ENCODE measurements around the gene CTSW.

Gene CTSW

GRCh38 chr11:65870307-65870658 is 9.4 kb upstream of the CTSW start:
- H3K36me3 ChIP-seq (ENCODE audit: insufficient read depth, low read depth, low read length), result peaks cover 14% of the 10 kb centered on the region

GRCh38 chr11:65870706-65871681 is 8.6 kb upstream of the CTSW start:
- H3K4me1 ChIP-seq (ENCODE audit: insufficient read depth, low read length), result no peaks in the 10 kb centered on the region
- H3K36me3 ChIP-seq (ENCODE audit: insufficient read depth, low read depth, low read length), result peaks cover 7% of the 10 kb centered on the region; the same call in 1 of the 2 replicates
- H3K9me3 ChIP-seq (ENCODE audit: insufficient read depth, low read depth, low read length), result no peaks in the 10 kb centered on the region
- no peak overlapping the region for H3K4me3 ChIP-seq (ENCODE audit: low read length)
- H3K27ac ChIP-seq (ENCODE audit: low read length), result no peak overlapping the region
- no peak overlapping the region for H3K9ac ChIP-seq (ENCODE audit: low read depth, low read length)
- peaks cover 28% of the 10 kb centered on the region for H3K27me3 ChIP-seq (ENCODE audit: insufficient read depth, low read length)

More at GRCh38 chr11:65870307-65870658, 9.4 kb upstream of the CTSW start:
- Histone ChIP-seq H3K9ac (ENCODE audit: low read depth, low read length) (no peak overlapping the region), H3K4me1 (ENCODE audit: insufficient read depth, low read length) (no peaks in the 10 kb centered on the region), H3K4me3 (ENCODE audit: low read length) (no peak overlapping the region), H3K9me3 (ENCODE audit: insufficient read depth, low read depth, low read length) (no peaks in the 10 kb centered on the region), H3K27me3 (ENCODE audit: insufficient read depth, low read length) (peaks cover 28% of the 10 kb centered on the region), H3K27ac (ENCODE audit: low read length) (no peak overlapping the region)

- H3K4me1 ChIP-seq (ENCODE audit: insufficient read depth, low read length), result no peaks in the 10 kb centered on the region
- no peaks in the 10 kb centered on the region for H3K36me3 ChIP-seq (ENCODE audit: insufficient read depth, low read depth, low read length)
- no peak overlapping the region for H3K9ac ChIP-seq (ENCODE audit: low read depth, low read length)
- H3K27ac ChIP-seq (ENCODE audit: low read length), result no peak overlapping the region
- H3K27me3 ChIP-seq (ENCODE audit: insufficient read depth, low read length), result peaks cover 28% of the 10 kb centered on the region
- peak overlapping the region; percentile 44; the same call in 1 of the 2 replicates for H3K4me3 ChIP-seq (ENCODE audit: low read length)
- H3K9me3 ChIP-seq (ENCODE audit: insufficient read depth, low read depth, low read length), result no peaks in the 10 kb centered on the region
These were observed 7.7 kb upstream of the CTSW start for GRCh38 chr11:65871811-65872548.

- H3K9me3 ChIP-seq (ENCODE audit: insufficient read depth, low read depth, low read length), result no peaks in the 10 kb centered on the region
- H3K27ac ChIP-seq (ENCODE audit: low read length), result no peak within 1 kb of the TSS
- H3K27me3 ChIP-seq (ENCODE audit: insufficient read depth, low read length), result peaks cover 28% of the 10 kb centered on the region
- H3K9ac ChIP-seq (ENCODE audit: low read depth, low read length), result peak within 1 kb of the TSS; percentile 56; the same call in 1 of the 2 replicates
- no peaks in the 10 kb centered on the region for H3K4me1 ChIP-seq (ENCODE audit: insufficient read depth, low read length)
- H3K4me3 ChIP-seq (ENCODE audit: low read length), result peak within 1 kb of the TSS; percentile 65
- no peaks in the 10 kb centered on the region for H3K36me3 ChIP-seq (ENCODE audit: insufficient read depth, low read depth, low read length)
These were observed 6.9 kb upstream of the CTSW start, which contains the start of gene EFEMP2 for GRCh38 chr11:65872586-65873317. Gene EFEMP2 (minus strand): TSS chr11:65872800. CDS start chr11:65872354, 446 bp downstream.

- H3K27me3 ChIP-seq (ENCODE audit: insufficient read depth, low read length), result peaks cover 27% of the 10 kb centered on the region
- H3K9me3 ChIP-seq (ENCODE audit: insufficient read depth, low read depth, low read length), result no peaks in the 10 kb centered on the region
- H3K4me1 ChIP-seq (ENCODE audit: insufficient read depth, low read length), result no peaks in the 10 kb centered on the region
- H3K9ac ChIP-seq (ENCODE audit: low read depth, low read length), result peak overlapping the region; percentile 56; the same call in 1 of the 2 replicates
- no peak overlapping the region for H3K27ac ChIP-seq (ENCODE audit: low read length)
- H3K4me3 ChIP-seq (ENCODE audit: low read length), result peak overlapping the region; percentile 65
- no peaks in the 10 kb centered on the region for H3K36me3 ChIP-seq (ENCODE audit: insufficient read depth, low read depth, low read length)
These were observed 6.1 kb upstream of the CTSW start for GRCh38 chr11:65873318-65874156.

GRCh38 chr11:65880027-65880426 is 390 bp downstream of the CTSW start:
- Histone ChIP-seq H3K4me3 (ENCODE audit: low read length) (no peak overlapping the region), H3K27ac (ENCODE audit: low read length) (no peak overlapping the region), H3K9ac (ENCODE audit: low read depth, low read length) (no peak overlapping the region), H3K9me3 (ENCODE audit: insufficient read depth, low read depth, low read length) (no peaks in the 10 kb centered on the region), H3K36me3 (ENCODE audit: insufficient read depth, low read depth, low read length) (peaks cover 31% of the 10 kb centered on the region), H3K27me3 (ENCODE audit: insufficient read depth, low read length) (no peaks in the 10 kb centered on the region; the same call in 1 of the 2 replicates), H3K4me1 (ENCODE audit: insufficient read depth, low read length) (no peaks in the 10 kb centered on the region)

GRCh38 chr11:65880844-65881421 is 1.3 kb downstream of the CTSW start:
- Histone ChIP-seq H3K4me3 (ENCODE audit: low read length) (no peak overlapping the region), H3K27ac (ENCODE audit: low read length) (no peak overlapping the region), H3K36me3 (ENCODE audit: insufficient read depth, low read depth, low read length) (peaks cover 40% of the 10 kb centered on the region), H3K27me3 (ENCODE audit: insufficient read depth, low read length) (no peaks in the 10 kb centered on the region; the same call in 1 of the 2 replicates), H3K9me3 (ENCODE audit: insufficient read depth, low read depth, low read length) (no peaks in the 10 kb centered on the region), H3K9ac (ENCODE audit: low read depth, low read length) (no peak overlapping the region), H3K4me1 (ENCODE audit: insufficient read depth, low read length) (no peaks in the 10 kb centered on the region)

GRCh38 chr11:65882120-65883057 is 2.8 kb downstream of the CTSW start:
- Histone ChIP-seq H3K27me3 (ENCODE audit: insufficient read depth, low read length) (no peaks in the 10 kb centered on the region), H3K9me3 (ENCODE audit: insufficient read depth, low read depth, low read length) (no peaks in the 10 kb centered on the region), H3K27ac (ENCODE audit: low read length) (no peak overlapping the region), H3K4me1 (ENCODE audit: insufficient read depth, low read length) (no peaks in the 10 kb centered on the region), H3K4me3 (ENCODE audit: low read length) (no peak overlapping the region), H3K9ac (ENCODE audit: low read depth, low read length) (no peak overlapping the region), H3K36me3 (ENCODE audit: insufficient read depth, low read depth, low read length) (peaks cover 52% of the 10 kb centered on the region)

GRCh38 chr11:65883058-65883761 is 3.6 kb downstream of the CTSW start:
- H3K27ac ChIP-seq (ENCODE audit: low read length), result no peak overlapping the region
- H3K4me1 ChIP-seq (ENCODE audit: insufficient read depth, low read length), result no peaks in the 10 kb centered on the region
- H3K9me3 ChIP-seq (ENCODE audit: insufficient read depth, low read depth, low read length), result no peaks in the 10 kb centered on the region
- H3K4me3 ChIP-seq (ENCODE audit: low read length), result no peak overlapping the region
- no peaks in the 10 kb centered on the region for H3K27me3 ChIP-seq (ENCODE audit: insufficient read depth, low read length)
- H3K9ac ChIP-seq (ENCODE audit: low read depth, low read length), result no peak overlapping the region
- H3K36me3 ChIP-seq (ENCODE audit: insufficient read depth, low read depth, low read length), result peaks cover 52% of the 10 kb centered on the region
